ENCODE data around the gene GOLT1B.
"Not testable (repeated sequence)": the region's sequence is repeated elsewhere in the genome, so short reads cannot be mapped to it uniquely, and the experiment has no call there.

GOLT1B gene, protein sequence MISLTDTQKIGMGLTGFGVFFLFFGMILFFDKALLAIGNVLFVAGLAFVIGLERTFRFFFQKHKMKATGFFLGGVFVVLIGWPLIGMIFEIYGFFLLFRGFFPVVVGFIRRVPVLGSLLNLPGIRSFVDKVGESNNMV

DNA sequence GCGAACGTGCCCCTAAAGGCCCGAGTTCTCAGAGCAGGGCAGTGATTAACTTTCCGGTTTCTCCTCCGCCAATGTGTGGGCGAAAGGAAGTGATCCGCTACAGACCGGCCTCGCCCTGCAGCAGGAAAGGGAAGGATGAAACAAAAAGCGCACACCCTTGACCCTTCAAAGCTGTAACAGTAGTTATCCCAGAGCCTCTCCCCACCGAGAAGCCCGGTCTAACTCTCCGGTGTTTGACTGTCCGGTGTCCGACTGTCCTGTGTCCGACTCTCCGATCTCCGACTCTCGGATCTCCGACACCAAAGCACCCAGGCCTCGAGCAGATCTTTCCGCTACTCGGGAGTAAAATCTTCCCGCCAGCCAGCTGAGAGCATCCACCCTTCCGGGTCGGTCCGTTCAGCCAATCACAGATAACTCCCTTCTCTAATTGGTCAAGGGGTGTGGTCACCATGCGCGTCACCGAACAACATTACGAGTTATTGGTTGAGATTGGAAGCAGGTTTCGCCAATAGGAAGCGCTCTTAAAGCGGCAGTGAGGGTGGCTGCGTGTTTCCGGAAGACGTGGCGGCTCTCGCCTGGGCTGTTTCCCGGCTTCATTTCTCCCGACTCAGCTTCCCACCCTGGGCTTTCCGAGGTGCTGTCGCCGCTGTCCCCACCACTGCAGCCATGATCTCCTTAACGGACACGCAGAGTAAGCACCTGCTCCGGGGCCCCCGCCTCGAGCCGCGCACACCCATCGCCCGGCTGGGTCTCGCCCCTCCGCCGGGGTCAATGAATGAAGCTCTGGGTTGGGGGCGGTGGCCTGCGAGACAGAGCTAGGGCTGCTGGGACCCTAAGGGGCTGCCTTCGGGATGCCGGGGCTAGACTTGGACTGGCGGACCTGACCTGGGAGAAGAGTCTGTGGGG is at the start of gene GOLT1B, which contains the start of gene RECQL:
Gene GOLT1B (plus strand): TSS at position 532 of the 906 bp plus-strand sequence. CDS start 135 bp downstream, at position 667.
Gene RECQL (minus strand): TSS at position 378 of the 906 bp plus-strand sequence. CDS start 2,065 bp downstream, outside the sequence.
- peak; percentile 80 for DNase-seq (ENCODE audit: low read depth)

DNA sequence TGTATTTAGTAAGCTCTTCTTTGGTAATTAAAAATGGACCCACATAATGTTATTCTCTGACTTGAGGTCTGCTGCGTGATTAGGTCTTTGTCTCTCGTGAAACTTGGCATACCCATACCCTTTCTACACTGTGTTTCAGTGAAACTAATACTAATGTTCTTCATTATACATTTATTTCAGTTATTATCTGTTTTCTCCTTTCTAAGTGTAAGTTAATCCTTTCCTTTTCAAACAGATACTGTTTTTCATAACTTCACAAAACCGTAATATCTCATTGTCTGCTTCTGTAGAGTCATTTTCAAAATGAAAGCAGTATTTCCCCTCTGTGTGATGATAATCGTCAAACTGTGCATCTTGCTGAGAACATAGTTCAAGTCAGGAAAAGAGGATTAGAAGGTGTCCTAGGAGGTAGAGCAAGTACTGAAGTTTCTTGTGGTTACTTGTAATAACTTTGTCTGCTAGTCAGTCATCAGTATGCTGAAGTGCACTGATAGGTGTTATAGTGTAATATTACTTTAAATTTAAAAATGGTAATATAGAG is 48.2 kb upstream of the GOLT1B start:
- no peak for DNase-seq (ENCODE audit: low read depth)

DNA sequence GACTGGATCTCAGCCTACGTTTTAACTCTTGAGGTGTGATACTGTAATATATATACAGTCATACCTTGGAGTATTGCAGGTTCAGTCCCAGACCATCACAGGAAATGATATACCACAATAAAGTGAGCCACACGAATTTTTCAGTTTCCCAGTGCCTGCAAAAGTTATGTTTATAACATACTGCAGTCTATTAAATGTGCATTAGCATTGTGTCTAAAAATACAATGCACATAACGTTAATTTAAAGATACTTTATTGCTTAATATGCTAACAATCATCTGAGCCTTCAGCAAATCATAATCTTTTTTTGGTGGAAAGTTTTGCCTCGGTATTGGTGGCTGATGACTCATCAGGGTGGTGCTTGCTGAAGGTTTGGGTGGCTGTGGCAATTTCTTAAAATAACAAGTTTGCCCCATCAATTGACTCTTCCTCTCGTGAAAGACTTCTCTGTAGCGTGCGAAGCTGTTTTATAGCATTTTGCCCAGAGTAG is 45.3 kb upstream of the GOLT1B start:
- DNase-seq (ENCODE audit: low read depth) = peak; percentile 15

DNA sequence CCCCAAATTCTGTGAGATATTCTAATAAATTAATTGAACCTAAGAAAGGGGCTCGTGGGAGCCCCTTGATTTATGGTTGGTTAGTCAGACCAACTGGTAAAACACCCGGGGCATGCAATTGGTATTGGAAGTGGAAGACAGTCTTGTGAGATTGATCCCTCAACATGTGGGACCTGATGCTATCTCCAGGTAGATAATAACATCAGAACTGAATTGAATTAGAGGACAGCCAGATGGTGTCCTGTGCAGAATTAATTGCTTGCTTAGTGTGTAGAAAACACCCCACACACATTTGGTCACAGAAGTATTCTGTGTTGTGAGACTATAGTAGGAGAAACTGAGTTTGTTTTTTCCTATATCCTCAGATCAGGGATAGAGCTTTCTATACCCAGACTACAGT is 42.1 kb upstream of the GOLT1B start:
- no peak for DNase-seq (ENCODE audit: low read depth)

DNA sequence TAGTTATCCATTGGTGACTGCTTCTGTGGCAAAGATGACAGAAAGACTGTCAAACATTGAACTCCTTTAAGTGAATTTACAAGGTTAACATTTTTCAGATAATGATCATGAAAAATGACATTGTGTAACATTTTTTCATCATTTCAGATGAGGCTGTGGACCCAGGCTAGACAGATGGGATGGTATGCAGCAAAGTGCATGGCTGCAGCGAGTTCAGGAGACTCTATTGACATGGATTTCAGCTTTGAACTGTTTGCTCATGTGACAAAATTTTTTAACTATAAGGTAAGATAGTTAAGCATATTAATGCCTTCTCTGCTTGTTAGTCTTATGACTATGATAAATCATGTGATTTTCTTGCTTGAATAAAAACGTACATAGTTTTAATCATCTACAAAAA is 34.3 kb upstream of the GOLT1B start:
- not testable (repeated sequence) for DNase-seq (ENCODE audit: low read depth)

DNA sequence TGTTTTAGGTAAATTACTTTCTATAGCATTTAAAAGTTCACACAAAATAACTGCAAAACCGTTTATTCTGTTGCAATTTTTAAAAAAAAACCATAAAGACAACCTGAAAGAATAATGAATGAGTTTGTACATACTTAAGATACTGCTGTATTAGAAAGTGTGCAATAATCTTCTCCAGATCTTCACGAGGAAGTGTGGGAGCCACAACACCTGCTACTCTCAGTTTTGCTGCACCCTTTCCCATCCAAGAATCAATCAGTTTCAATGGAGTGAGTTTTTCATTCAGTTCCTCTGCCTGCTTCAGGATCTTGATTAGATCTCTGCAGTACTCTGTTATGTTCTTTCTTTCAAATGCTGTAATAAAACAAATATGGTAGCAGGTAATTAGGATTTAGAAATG is 30.3 kb upstream of the GOLT1B start:
- DNase-seq (ENCODE audit: low read depth) = no peak

DNA sequence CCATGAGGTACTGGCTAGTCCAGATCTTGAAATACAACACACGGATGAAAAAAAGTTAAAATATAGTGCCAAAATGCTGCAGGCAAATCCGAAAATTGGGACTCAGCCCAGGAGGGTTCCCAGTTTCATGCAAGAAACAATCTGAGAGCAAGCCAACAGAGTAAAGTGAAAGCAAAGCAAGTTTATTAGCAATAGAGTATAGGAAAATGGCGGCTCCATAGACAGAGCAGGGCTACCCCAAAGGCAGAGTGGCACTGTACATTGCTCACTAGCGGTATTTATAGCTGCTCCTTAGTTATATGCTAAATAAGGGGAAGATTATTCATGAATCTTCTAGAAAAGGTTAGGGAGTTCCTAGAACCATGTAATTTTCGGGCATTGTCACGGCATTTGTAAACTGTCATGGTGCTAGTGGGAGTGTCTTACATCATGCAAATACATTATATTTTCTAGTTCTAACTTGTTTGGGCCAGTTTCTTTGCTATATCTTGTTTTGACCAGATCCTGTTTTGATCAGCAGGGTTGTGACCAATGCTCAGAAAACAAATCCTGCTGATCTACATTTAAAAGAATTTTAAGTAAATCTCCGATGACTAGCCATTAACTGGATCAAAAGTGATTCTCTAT is 29.3 kb upstream of the GOLT1B start:
- no peak for DNase-seq (ENCODE audit: low read depth)

DNA sequence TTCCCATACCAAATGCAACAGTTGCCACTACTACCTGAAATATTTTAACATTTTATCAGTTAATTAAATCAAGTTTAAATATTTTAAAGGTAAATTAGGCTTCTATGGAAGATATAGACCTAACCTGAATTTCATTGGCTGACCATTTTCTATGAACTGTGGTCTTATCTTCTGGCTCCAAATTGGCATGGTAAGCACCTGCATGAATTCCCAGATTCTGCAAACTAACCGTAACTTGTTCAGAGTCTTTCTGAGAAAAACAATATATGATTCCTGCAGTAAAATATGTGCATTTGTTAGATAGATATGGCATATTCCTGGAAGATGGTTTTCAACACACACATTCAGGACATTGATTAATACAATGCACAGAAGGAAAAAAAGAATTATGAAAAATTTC is 26.0 kb upstream of the GOLT1B start:
- no peak for DNase-seq (ENCODE audit: low read depth)

DNA sequence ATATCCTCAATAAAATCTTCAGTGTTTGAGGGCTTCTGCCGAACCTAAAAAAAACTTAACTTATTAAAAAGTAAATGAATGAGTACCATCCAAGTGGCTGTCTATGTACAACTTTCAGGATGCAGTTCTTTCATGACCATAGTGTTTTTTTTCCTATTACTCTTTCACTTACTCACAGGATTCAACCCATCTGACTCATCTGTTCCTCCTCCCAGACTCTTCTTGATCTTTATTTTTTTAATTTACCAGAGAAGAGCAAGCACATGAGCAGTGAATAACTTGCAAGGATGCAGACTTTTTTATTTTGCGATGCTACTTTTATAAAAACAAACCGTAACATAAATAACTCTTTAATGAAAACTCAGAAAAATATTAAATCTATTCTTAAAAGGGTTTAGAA is 24.6 kb upstream of the GOLT1B start:
- DNase-seq (ENCODE audit: low read depth) = no peak

DNA sequence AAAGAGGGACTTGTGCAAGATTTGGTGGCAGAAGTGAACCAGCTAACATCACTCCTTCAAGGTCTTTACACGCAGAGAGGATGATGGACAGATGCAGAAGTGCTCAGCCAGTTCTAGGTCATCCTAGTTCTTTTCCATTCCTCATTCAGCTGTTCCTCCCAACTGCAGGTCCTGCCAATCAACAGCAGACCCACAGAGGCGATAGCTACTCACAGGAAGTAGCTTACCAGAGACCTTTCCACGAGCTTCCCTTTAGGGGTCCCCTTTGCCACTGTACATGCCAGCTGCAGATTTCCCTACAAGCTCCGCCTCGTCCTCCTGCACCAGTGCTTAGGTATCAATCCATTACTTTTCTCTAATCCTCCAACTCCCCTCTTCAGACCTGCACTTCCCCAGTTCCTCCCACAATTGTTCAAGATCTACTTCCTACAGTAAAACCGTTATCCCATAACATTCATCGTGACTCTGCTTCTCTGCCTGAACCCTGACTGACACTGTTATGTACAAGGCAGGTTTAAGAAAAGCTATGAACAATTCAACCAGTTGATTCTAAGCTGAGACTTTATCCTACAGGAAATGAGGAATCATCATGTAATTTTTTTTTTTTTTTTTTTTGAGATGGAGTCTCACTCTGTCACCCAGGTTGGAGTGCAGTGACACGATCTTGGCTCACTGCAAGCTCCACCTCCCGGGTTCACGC is 22.7 kb upstream of the GOLT1B start:
- no peak for DNase-seq (ENCODE audit: low read depth)

DNA sequence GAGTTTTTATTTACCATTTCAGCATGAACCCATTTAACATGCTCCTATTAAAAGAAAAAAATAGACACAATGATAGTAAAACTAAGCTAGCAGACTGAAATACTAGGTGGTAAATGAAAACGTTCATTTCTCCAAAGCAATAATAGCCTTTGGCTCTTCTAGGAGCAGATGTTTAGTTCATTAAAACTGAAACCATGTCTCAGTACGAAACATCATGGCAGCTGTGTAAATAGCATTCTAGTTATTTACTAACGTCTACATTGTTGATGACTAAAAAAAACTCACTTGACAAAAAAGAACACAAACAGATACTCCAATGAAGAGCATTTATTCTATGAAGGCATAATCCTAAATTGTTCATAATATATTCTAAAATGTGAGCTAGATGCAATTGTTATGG is 18.1 kb upstream of the GOLT1B start:
- no peak for DNase-seq (ENCODE audit: low read depth)

DNA sequence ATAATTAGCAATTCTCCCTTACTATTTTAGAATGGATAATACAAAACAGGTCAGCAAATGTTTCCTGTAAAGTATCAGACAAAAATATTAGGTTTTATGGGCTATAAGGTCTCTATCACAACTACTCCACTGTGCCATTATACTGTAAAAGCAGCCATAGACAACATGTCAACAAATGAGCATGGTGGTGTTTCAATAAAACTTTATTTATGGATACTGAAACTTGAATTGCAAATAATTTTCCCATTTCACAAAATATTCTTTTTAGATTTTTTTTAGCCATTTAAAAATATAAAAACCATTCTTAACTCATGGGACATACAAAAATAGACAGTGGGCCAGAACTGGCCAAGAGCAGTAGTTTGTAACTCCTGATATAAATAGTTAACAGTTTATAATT is 15.6 kb upstream of the GOLT1B start:
- DNase-seq (ENCODE audit: low read depth) = no peak

DNA sequence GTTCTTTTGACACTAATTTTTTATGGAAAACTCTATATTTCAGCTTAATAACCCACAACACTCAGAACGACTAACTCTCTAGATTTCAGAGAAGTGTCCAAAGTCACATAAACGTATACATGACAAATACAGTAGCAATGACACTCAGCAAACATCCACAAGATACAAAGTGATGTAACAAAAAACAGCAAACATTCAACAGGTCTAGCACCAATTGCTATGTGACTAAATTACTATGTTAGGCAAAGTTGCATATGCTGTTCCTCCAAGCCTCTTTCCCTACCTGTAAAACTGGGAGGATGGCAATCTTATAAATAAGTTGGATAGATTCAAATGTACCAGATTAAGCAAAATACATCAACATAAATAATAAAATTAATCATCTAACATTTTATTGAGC is 1.8 kb upstream of the GOLT1B start:
- no peak for DNase-seq (ENCODE audit: low read depth)

DNA sequence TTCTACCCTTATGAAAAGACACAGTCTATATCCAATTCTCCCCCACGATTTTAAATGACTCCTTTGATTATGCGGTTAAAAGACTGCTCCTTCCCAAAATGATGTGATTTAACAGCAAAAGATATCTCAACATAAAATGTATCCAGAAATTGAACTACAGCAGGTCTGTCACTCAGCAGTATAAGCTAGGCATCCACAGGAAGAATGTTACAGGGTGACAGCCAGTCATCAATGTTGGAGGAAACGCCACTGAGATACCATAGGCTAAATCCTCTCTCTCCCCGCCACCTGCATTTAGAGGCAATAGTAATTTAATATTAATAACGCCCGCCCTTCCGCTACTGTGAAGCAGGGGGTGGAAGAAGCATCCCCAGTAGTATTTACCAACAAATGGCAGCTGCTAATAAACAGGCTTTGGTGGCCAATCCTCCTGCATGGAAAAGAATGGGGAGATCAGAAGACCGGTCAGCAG is 767 bp upstream of the GOLT1B start:
- no peak for DNase-seq (ENCODE audit: low read depth)

DNA sequence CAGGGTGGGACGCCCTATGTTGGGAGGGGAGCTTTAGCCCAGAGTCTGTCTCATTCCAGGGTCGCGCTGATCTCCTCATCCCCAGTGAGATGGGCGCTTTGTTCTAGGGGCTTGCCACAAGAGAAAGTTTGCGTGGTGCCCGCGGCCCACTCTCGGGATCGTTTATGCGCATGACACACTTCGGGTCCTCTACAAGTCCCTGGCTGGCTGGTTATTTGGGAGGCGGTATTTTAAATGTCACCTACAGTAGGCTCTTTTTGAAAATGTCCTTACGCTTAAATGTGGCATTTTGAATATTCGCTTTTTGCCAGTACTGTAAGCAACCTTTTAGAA is 541 bp downstream of the GOLT1B start:
- peak; percentile 31 for DNase-seq (ENCODE audit: low read depth)

DNA sequence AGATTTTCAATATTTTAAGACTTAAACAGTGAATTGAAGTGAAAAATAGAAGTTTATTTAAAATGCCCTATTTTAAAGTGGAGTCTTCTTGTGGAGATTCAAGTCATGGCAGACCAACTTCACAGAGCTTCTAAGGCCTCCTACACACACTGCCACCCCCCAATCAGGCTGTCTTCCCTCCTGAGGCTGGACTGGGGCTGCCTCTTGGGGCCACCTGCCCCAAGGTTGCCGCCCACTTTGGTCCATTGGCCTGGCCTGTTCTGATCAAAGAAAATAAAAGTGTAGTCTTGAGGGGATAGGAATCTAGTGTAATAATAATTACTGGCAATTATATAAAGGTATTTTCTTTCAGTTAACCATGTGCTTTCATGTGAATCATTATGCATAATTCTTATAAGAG is 1.3 kb downstream of the GOLT1B start:
- no peak for DNase-seq (ENCODE audit: low read depth)

DNA sequence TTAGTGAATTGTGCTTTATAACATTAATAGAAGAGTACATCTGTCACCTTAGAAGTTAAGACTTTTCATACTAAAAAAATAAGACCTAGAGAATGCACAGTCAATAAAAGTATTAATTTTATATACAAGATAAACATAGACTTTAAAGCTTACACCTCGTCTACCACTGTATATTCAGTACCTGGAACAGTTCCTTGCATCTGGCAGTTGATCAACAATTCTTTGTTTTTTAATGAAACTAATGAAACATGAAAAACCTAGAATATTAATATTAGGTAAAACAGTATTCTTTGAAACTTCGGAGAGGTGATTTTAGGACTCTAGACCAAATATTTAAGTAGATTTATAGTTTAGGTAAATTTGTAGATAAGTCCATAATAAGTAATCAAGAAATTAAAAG is 4.3 kb downstream of the GOLT1B start:
- DNase-seq (ENCODE audit: low read depth) = no peak

DNA sequence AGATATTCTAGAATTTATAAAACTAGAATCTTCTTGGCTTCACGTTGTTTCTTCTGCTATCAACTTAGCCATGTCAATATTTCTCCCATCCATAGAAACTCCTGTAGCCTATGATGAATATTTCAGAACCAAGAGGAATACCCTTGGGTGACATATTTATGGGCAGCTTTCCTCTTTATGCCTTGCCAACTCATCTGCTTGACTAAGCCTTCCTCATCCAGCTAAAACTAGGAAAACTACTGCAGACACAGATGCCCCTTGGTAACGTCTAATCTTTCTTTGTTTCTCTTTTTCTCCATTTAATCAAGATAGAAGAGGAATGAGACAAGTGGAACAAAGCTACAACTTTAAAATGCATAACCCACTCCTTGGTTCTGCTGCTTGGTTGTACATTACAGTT is 6.3 kb downstream of the GOLT1B start:
- no peak for DNase-seq (ENCODE audit: low read depth)

DNA sequence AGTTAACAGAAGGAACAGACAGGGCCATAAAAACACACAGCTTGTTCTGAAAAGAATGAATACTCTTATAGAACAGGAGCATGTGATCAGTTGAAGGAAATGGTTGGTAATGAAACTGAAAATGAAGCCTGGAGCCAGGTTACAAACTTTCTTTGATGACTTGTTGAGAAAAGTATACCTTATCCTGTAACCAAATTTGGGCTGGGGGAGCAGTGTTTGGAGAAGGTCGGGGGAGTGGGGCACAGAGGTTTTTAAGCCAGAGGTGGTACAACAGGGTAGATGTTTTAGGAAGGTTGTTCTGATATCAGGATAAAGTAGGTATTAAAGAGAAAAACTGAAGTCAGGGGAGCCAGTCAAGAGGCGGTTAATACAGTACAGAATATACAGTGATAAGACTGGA is 8.2 kb downstream of the GOLT1B start:
- DNase-seq (ENCODE audit: low read depth) = no peak

DNA sequence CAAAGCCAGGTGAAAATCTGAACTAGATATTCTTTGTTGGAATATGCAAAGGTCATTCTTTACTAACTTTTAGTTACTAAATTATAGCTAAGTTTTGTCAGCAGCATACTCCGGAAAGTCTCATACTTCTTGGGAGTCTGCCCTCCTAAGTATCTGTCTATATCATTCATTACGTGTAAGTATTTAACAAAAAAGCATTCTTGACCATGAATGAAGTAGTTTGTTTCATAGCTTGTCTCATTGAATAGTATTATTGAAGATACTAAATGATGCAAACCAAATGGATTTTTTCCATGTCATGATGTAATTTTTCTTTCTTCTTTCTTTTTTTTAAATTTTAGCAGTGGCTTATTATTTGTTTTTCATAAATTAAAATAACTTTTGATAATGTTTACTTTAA is 14.7 kb downstream of the GOLT1B start:
- DNase-seq (ENCODE audit: low read depth) = no peak

DNA sequence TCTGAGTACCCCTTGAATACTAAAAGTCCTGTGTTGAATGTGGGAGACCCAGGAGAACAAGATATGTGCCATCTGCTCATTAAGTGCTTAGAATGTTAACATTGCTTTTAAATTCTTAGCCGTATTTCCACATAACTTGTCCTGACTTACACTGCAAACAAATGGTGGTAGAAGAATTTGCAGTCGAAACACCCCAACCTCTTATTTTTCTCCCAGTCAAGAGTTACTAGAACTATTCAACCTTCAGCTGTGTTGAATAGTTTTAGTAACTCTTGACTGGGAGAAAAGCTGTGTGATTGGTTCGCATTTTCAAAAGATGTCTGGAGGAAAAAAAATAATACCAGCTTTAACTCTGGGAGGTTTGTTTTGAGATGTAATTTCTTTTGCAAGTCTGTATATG is 16.9 kb downstream of the GOLT1B start:
- no peak for DNase-seq (ENCODE audit: low read depth)

DNA sequence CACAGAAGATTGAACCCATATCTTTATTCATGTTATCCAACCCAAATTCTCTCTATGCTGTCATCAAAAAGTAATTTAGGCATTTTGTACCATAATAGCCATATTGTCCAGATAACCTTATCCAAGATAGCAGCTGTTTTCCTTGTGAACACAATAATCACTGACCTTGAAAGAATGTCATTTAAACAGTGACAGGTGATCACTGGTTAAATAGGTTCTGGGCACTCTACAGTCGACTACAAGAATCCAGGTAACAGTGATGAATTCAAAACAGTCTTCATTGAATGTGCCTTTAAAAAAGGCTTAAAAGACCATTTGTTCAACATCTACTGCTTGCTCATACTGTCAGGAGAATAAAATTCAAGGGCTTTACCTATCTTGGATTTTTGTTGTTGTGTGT is 20.0 kb downstream of the GOLT1B start:
- DNase-seq (ENCODE audit: low read depth) = no peak
